Esophagus (tissue), 2 donors: ENCODE results near the gene MRM2. TPM values are rescaled to one million over a fixed set of nuclear protein-coding genes. Genes with fewer than 3 reads are reported as not detected.
A peak's percentile ranks its signal among the peaks of the same experiment; 100 is the strongest.

ENCODE experiments used
- H3K27ac ChIP-seq, 2 donors: one replicate each; pipeline ENCODE4 v1.5.1; 2013; ENCODE audit warnings: low read depth in 2 of 2, mild to moderate bottlenecking in 2 of 2, inconsistent platforms in 1 of 2, low read length in 1 of 2, moderate library complexity in 1 of 2
- H3K27me3 ChIP-seq, 2 donors: one replicate each; pipeline ENCODE4 v1.6.1; 2013; ENCODE audit warnings: low read length in 2 of 2, control low read depth in 1 of 2, mild to moderate bottlenecking in 1 of 2; ENCODE audit not compliant: insufficient read depth in 2 of 2, control insufficient read depth in 1 of 2
- H3K36me3 ChIP-seq, 2 donors: one replicate each; pipeline ENCODE4 v1.6.1; 2013; ENCODE audit warnings: low read length in 1 of 2; ENCODE audit not compliant: control insufficient read depth in 2 of 2, insufficient read depth in 2 of 2
- H3K4me1 ChIP-seq, 2 donors: one replicate each; pipeline ENCODE4 v1.6.1; 2013; ENCODE audit warnings: low read length in 1 of 2; ENCODE audit not compliant: control insufficient read depth in 2 of 2, insufficient read depth in 2 of 2
- H3K4me3 ChIP-seq, 2 donors: one replicate each; pipeline ENCODE4 v1.5.1; 2013; ENCODE audit warnings: low read length in 2 of 2, mild to moderate bottlenecking in 2 of 2, low read depth in 1 of 2, moderate library complexity in 1 of 2
- H3K9me3 ChIP-seq, 2 donors: one replicate each; pipeline ENCODE4 v1.6.1; 2013; ENCODE audit warnings: mild to moderate bottlenecking in 2 of 2, low read depth in 1 of 2, low read length in 1 of 2, moderate library complexity in 1 of 2; ENCODE audit not compliant: control insufficient read depth in 2 of 2, insufficient read depth in 1 of 2
- WGBS, 2 donors: extraction: QIAGEN DNeasy Blood & Tissue Kit; methylation state at CpG; one replicate each; pipeline ENCODE4 v1.1.7; 2013; 5-methylcytosine and 5-hydroxymethylcytosine counted together
- polyA plus RNA-seq, 2 donors: library from polyadenylated mRNA; stranded (reverse); fragments of 200-250 nt; gene quantifications; one replicate each; pipeline ENCODE4 v1.2.3, GENCODE V29; 2013
- donor health status: healthy with polysubstance abuse.
- donor health status: Bipolar disorder and iron deficiency.

MRM2 gene
- polyA plus RNA-seq, 2 donors, result 16.8 to 19.7 TPM

GRCh38 chr7:2251381-2251780, 9.4 kb upstream of the MRM2 start:
- Histone ChIP-seq H3K4me3 (no peak overlapping the region), H3K9me3 (no peaks in the 10 kb centered on the region), H3K27me3 (no peaks in the 10 kb centered on the region), H3K4me1 (peaks cover 0 to 5% of the 10 kb centered on the region in 2 donors), H3K27ac (no peak overlapping the region), H3K36me3 (peaks cover 0 to 20% of the 10 kb centered on the region in 2 donors)
- 77 to 79% methylated on average over 10 of the region's 10 CpGs for WGBS, 2 donors

- Histone ChIP-seq H3K4me3 (no peak overlapping the region), H3K4me1 (peaks cover 0 to 4% of the 10 kb centered on the region in 2 donors), H3K36me3 (peaks cover 0 to 15% of the 10 kb centered on the region in 2 donors), H3K9me3 (no peaks in the 10 kb centered on the region), H3K27ac (no peak overlapping the region), H3K27me3 (no peaks in the 10 kb centered on the region)
- 82 to 87% methylated on average over 27 of the region's 27 CpGs for WGBS, 2 donors
These were observed 7.8 kb upstream of the MRM2 start for GRCh38 chr7:2249744-2250323.

- WGBS, 2 donors, result 48% methylated on average over 23 to 24 of the region's 24 CpGs
- no peak overlapping the region for H3K4me3 ChIP-seq
- no peaks in the 10 kb centered on the region for H3K4me1 ChIP-seq
- H3K36me3 ChIP-seq, result peaks cover 0 to 9% of the 10 kb centered on the region in 2 donors
- H3K9me3 ChIP-seq, result no peaks in the 10 kb centered on the region
- H3K27ac ChIP-seq, result peak overlapping the region in 1 of 2 donors; percentile 27
- no peaks in the 10 kb centered on the region for H3K27me3 ChIP-seq
These were observed 7.1 kb upstream of the MRM2 start for GRCh38 chr7:2248984-2249694.

GRCh38 chr7:2247141-2247995, 5.4 kb upstream of the MRM2 start:
- H3K27me3 ChIP-seq, result no peaks in the 10 kb centered on the region
- peaks cover 0 to 6% of the 10 kb centered on the region in 2 donors for H3K4me1 ChIP-seq
- no peaks in the 10 kb centered on the region for H3K9me3 ChIP-seq
- H3K4me3 ChIP-seq, result no peak overlapping the region
- H3K36me3 ChIP-seq, result peaks cover 0 to 5% of the 10 kb centered on the region in 2 donors
- H3K27ac ChIP-seq, result no peak overlapping the region
- WGBS, 2 donors, result 75 to 78% methylated on average over 28 to 36 of the region's 36 CpGs

GRCh38 chr7:2245883-2246675, 4.1 kb upstream of the MRM2 start:
- H3K27me3 ChIP-seq, result no peaks in the 10 kb centered on the region
- WGBS, 2 donors, result 71 to 78% methylated on average over 22 of the region's 22 CpGs
- H3K9me3 ChIP-seq, result no peaks in the 10 kb centered on the region
- H3K27ac ChIP-seq, result no peak overlapping the region
- H3K4me3 ChIP-seq, result no peak overlapping the region
- peaks cover 0 to 2% of the 10 kb centered on the region in 2 donors for H3K36me3 ChIP-seq
- peaks cover 0 to 8% of the 10 kb centered on the region in 2 donors for H3K4me1 ChIP-seq

GRCh38 chr7:2244404-2244995, 2.5 kb upstream of the MRM2 start:
- H3K4me3 ChIP-seq, result no peak overlapping the region
- peaks cover 0 to 8% of the 10 kb centered on the region in 2 donors for H3K4me1 ChIP-seq
- WGBS, 2 donors, result 86 to 88% methylated on average over 25 of the region's 25 CpGs
- no peaks in the 10 kb centered on the region for H3K9me3 ChIP-seq
- H3K27me3 ChIP-seq, result no peaks in the 10 kb centered on the region
- no peak overlapping the region for H3K27ac ChIP-seq
- no peaks in the 10 kb centered on the region for H3K36me3 ChIP-seq

GRCh38 chr7:2243458-2243857, 1.5 kb upstream of the MRM2 start:
- 82 to 88% methylated on average over 12 of the region's 12 CpGs for WGBS, 2 donors
- Histone ChIP-seq H3K9me3 (no peaks in the 10 kb centered on the region), H3K4me3 (no peak overlapping the region), H3K4me1 (peaks cover 3 to 8% of the 10 kb centered on the region in 2 donors), H3K27me3 (no peaks in the 10 kb centered on the region), H3K27ac (no peak overlapping the region), H3K36me3 (peaks cover 5 to 6% of the 10 kb centered on the region in 2 donors)

GRCh38 chr7:2242541-2243429, 780 bp upstream of the MRM2 start:
- H3K27me3 ChIP-seq, result no peaks in the 10 kb centered on the region
- peak overlapping the region; percentile 79 to 81 for H3K4me3 ChIP-seq
- H3K27ac ChIP-seq, result peak overlapping the region in 1 of 2 donors; percentile 43
- H3K4me1 ChIP-seq, result peaks cover 3 to 8% of the 10 kb centered on the region in 2 donors
- H3K9me3 ChIP-seq, result no peaks in the 10 kb centered on the region
- peaks cover 5 to 10% of the 10 kb centered on the region in 2 donors for H3K36me3 ChIP-seq
- WGBS, 2 donors, result 14 to 24% methylated on average over 21 of the region's 21 CpGs
